Right hindlimb (tissue), 1 donor: Measurements from ENCODE around the gene STK24.
"Not testable (repeated sequence)": the region's sequence is repeated elsewhere in the genome, so short reads cannot be mapped to it uniquely, and the experiment has no call there.

Experiments
- DNase-seq: peaks from one replicate; pipeline ENCODE4 v3.0.0-alpha.2; 2018

The STK24 gene

DNA sequence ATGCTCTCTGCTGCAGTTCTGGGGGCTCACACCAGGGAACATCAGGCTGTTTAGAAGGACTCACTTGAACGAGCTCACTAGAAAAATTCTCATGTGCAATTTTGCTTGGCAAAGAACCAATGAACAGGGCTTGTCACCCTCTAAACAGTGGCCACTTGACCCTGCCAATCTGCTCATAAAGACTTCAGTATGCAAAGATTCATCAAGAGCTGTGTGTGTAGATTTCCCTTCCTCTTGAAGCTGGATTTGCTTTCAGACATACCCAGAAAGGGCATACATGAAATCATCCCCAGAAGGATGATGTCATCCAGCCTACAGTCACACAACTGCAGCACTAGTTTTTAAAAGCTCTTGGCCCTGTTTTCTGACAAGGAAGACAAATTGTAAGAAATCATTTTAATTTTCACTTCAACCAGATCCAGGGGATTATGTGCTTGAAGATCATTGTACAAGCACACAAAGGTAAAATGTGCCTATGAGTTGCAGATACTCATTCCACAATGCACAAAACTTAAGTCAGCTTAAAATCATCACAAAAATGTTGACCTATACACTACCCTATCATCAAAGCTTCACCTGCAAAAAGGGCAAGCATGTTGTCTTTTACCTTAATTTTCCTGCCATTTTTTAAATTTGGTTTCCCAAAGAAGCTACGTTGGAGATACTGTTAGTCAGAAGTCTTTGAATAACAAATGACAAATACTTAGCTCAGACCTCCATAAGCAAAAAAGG lies 5.2 kb upstream of the STK24 start:
- DNase-seq, result no peak

- DNase-seq, result no peak
Measured at GRCh38 chr13:98581381-98581780, 4.5 kb upstream of the STK24 start.

GRCh38 chr13:98580420-98580819 lies 3.5 kb upstream of the STK24 start:
- DNase-seq, result no peak

- DNase-seq, result no peak
Measured at GRCh38 chr13:98577836-98578285, 954 bp upstream of the STK24 start.

- peak; percentile 76 for DNase-seq
Measured at GRCh38 chr13:98576200-98576945, 534 bp downstream of the STK24 start.

GRCh38 chr13:98575904-98576199 lies 1.1 kb downstream of the STK24 start:
- DNase-seq, result no peak

DNA sequence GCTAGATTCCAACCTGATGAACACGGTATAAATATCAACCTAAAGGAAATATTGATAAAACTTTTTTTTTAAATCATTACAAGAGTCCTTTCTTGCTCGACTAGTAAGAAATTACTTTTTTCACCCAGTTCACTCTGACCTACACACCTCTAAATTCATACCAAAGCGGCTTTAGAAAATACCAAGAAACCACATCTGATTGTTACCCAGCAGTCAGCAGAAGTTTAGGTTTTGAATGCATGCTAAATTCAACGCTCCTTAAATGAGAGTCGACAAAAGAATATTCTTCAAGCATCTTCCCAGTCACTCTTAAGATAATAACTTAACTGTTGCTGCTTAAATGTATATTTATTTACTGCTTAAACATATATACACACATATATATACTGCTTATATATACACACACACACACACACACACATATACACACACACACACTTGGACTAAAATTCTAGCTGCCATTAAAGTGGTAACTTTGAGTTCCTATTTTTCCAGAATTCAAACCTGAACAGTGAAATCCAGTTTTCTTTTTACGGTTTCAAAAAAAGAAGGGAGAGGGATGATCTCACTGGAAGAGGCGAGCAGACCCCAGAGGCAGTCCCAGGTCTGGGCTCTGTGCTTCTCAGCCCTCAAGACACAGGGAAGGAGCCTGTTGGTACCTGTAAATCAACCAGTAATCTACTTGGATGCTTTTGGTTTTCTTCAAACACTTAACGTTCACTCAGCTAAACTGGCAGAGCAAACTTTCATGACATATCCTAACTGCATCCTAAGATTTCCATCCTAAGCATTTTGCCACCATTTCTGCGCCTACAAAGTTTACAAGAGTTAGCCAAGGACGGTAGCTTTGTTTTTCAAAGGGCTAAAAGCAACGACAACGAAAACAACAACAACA lies 1.7 kb downstream of the STK24 start:
- DNase-seq, result no peak

GRCh38 chr13:98571955-98572662 lies 4.8 kb downstream of the STK24 start:
- DNase-seq, result peak; percentile 36

- DNase-seq, result no peak
Measured at GRCh38 chr13:98570929-98571372, 6.0 kb downstream of the STK24 start.

DNA sequence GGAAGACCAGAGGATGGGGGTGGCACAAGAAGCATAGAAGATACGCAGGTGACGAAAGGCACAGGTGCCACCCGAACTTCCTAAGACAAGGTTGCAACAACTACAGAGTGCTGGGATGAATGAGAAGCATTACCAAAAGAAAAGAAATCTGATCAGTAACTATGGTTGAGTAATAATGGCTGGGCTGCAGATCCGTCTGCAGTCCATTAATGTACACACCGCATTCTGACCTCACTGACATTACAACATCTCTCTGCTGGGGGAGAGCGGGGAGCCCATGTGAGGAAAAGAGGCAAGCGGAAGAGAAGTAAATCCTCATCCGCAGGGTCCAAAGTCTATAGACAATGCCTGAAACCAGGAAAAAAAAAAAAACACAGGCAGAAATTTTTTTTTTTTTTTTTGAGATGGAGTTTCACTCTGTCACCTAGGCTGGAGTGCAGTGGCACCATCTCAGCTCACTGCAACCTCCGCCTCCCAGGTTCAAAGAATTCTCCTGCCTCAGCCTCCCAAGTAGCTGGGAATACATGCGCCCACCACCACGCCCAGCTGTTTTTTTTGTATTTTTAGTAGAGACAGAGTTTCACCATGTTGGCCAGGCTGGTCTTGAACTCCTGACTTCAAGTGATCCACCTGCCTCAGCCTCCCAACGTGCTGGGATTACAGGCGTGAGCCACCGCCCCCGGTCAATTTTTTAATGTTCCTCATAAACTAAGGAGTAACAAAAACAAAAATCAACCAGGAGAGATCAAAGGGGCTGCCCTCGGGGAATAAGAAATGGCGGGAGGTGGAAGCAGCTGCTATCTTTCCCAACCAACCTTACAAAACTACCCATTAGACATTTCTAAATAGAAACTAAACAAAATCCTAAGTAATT lies 7.2 kb downstream of the STK24 start:
- not testable (repeated sequence) for DNase-seq

DNA sequence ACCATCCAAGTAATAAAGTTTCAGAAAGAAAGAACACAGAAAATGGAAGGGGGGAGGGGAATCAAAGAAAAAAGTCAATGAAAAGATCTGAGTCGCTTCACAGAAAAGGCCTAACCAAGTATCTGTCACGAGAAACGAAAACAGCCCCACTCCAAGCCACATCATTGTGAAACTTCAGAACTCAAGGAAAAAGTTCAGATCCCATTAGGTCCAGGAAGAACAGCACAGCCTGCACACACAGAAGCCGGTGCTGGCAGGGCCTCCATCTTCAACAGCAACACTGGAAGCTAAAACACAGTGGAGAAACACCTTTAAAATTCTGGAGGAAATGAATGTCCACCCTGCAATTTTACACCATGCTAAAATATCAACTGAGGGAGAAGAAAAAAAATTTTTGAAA lies 8.0 kb downstream of the STK24 start:
- DNase-seq, result no peak

GRCh38 chr13:98567140-98567539 lies 9.8 kb downstream of the STK24 start:
- DNase-seq, result no peak

- no peak for DNase-seq
Measured at GRCh38 chr13:98565726-98566565, 11.0 kb downstream of the STK24 start.

DNA sequence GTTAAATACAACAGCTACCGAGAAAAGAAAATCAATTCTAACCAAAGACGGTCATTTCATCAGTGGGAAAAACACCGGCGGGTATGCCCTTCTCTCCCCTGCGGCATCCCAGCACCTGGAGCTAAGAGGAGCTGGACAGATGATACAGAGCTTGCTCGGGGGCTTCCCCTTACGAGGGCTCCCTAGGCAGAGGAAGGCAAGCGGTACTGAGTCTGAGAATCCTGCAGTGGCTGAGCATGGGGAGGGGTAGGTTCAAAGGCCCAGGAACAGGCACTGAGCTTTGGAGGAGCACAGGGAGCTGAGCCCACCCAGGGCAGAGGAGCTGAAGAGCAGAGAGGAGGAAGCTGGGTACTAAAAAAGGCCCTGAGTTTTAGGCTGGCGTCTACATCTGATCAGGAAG lies 12.7 kb downstream of the STK24 start:
- no peak for DNase-seq

DNA sequence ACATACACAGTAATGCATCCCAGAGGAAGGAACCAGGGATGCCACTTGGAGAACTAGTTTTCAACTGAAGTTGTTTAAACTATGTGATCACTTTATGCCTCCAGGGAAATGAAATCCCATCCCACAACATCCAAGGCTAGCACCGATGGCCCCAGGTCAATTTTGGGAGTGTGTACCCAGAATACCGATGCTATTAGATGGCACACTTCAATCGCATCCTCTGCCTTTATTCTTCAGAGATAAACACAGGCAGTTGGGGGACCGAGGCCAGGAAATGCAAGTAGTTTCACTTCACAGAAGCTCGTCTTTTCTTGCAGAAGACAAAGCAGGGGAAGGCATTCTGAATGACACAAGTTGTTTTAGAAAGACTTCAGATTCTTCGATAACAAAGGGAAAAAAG lies 13.8 kb downstream of the STK24 start:
- DNase-seq, result no peak

DNA sequence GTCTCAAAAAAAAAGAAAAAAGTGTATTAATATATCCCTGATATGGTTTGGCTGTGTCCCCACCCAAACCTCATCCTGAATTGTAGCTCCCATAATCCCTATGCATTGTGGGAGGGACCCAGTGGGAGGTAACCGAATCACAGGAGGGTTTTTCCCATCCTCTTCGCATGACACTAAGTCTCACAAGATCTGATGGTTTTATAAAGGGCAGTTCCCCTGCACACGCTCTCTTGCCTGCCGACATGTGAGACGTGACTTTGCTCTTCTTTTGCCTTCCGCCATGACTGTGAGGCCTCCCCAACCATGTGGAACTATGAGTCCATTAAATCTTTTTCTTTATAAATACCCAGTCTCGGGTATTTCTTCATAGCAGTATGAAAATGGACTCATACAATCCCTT lies 17.7 kb downstream of the STK24 start:
- no peak for DNase-seq

DNA sequence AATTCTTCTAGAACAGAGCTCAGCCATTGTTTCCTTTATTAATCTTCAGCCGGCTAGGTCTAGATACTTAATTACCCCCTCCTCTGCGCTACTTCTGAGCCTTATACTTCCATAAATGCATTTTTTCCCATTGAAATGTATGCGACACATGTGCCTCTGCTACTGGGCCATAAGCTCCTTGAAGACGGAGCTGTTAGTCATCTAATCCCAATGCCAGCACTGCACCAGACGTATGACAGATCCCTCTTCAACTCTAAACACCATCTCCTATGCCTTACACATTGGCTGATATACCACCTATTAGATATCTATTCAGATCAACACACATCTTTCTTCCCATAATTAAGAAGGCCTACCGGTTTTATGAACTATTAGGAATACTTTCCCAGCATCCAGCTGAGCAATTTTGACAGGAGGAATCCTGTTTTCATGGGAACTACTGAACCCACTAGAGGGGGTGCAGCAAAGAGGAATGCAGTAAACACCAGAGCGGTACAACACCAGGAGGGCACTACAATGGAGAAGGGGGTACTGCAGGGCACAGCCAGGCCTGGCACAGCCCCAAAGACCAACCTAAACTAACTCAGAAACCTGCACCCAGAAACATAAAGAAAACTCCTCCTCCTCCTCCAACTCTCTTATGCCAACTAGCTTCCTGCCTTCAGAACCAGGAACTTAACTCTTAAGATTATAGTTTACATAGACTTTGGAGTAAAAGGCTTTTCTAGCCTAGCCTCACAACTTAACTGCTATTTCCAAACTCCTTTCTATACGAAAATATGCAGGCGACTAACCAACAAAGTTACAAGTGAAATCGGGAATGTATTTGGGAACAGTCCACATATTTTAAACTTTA lies 18.7 kb downstream of the STK24 start:
- no peak for DNase-seq

DNA sequence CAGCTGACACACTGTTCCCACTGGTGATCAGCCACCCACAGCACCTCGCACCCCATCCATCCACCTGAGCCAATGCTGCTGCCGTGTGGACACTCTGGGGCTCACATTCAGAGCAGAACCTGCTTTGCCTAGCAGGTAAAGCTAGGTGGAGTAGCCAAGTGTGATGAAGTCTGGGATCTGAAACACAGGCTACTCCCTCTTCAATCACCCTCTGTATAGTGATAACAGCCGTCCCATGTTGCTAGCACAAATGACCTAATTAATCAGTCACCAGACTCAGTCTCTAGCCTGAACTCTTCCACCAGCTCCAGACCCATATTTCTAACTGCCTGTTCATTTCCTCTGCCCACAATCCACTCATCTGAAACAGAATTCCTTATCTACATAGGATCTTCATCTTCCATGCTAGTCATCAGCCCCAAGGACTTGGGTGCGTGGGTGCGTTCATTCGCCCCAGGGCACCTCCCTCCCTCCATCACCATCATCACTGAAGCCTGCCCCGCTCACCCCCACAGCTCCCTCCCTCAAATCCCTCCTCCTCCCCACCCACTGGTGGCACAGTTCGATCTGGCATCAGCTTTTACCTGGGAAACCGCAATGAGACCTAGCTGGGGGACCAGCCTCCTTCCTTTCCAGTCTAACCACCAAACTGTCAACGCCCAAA lies 19.8 kb downstream of the STK24 start:
- no peak for DNase-seq

DNA sequence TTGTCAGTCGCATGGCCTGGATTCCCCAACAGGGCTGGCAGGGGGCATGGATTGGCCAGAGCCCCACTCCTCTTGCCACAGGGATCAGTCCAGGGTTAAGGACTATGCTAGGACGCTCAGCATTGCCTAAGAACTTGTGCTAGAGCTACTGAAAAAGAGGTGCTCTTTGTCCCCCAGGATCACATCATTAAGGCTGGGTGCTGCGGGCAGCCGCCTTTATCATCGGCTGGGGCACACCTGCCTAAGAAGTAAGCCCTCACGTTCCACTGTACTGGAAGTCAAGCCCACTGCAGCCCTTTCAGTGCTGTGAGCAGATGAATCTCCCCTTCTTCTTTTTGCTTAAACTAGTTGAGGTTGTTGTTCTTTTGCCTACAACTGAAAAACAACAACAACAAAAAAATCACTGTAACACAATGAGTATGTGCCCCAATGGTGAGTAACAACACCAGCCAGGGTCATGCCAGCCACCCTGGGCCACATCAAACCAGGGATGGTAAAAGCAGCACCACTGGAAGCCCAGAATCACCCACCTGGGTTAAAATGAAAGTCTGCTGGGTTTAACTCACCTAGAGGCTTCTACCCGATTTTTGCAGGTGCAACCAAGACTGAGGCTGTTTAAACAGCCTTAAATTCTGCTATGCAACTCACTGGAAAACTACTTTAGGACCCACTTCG lies 20.6 kb downstream of the STK24 start:
- no peak for DNase-seq
